ENCODE results near the gene EIF4ENIF1. TPM values are rescaled to one million over a fixed set of nuclear protein-coding genes. Genes with fewer than 3 reads are reported as not detected.

EIF4ENIF1 gene
- total RNA-seq, 4 donors from 2014 or later = 10.1 to 19.6 (median 15.1) TPM

GRCh38 chr22:31461699-31462098 lies 27.9 kb downstream of the EIF4ENIF1 start:
- TF ChIP-seq CTCF (IDR thresholded peaks at IDR 0.05 in 4 of 5, conservative IDR thresholded peaks at IDR 0.05 in 1 of 5) (no peak), POLR2A (IDR thresholded peaks at IDR 0.05) (no peak)
- H3K27ac ChIP-seq = no peak overlapping the region
- H3K27me3 ChIP-seq = no peaks in the 10 kb centered on the region
- no peaks in the 10 kb centered on the region for H3K4me1 ChIP-seq
- no peak overlapping the region for H3K4me3 ChIP-seq
- intact Hi-C loops (cut with DNase I; ENCODE audit: low total_unique reads) (no loop called here), in situ Hi-C loops (cut with MboI; ENCODE audit: low sequenced_read_pairs in 4 of 4) (no loop called here)
- ATAC-seq = no peak
- no peak for DNase-seq
- H3K9me3 ChIP-seq = no peaks in the 10 kb centered on the region
- H3K36me3 ChIP-seq = peaks cover 0 to 75% of the 10 kb centered on the region in 2 donors

- peaks cover 5 to 34% of the 10 kb centered on the region in 2 donors for H3K36me3 ChIP-seq
- H3K4me1 ChIP-seq = peaks cover 4 to 18% of the 10 kb centered on the region in 2 donors
- ATAC-seq (peak in 1 of 2 donors; percentile 51), DNase-seq (no peak)
- TF ChIP-seq CTCF (IDR thresholded peaks at IDR 0.05 in 4 of 5, conservative IDR thresholded peaks at IDR 0.05 in 1 of 5) (peak in 1 of 5 experiments; percentile 21), POLR2A (IDR thresholded peaks at IDR 0.05) (no peak)
- no peak overlapping the region for H3K4me3 ChIP-seq
- H3K27ac ChIP-seq = no peak overlapping the region
- intact Hi-C loops (cut with DNase I; ENCODE audit: low total_unique reads) = no loop called here
- H3K9me3 ChIP-seq = no peaks in the 10 kb centered on the region
- in situ Hi-C loops (cut with MboI; ENCODE audit: low sequenced_read_pairs in 4 of 4) = no loop called here
- no peaks in the 10 kb centered on the region for H3K27me3 ChIP-seq
These were observed 37.7 kb downstream of the EIF4ENIF1 start for GRCh38 chr22:31451709-31452571.

DNA sequence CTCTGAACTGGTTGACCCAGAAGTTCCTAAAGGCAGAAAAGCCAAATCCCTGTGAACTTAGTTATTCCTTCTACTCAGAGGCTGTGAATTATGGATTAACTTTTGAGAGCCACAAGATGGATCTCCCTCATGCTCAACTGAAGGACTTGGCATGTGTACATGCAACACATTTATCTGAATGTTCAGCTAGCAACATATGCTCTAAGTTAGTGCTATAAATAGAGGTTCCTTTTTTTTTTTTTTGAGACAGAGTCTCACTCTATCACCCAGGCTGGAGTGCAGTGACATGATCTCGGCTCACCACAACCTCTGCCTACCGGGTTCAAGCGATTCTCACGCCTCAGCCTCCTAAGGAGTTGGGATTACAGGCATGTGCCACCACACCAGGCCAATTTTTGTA lies 40.1 kb downstream of the EIF4ENIF1 start:
- H3K4me3 ChIP-seq = no peak overlapping the region
- intact Hi-C loops (cut with DNase I; ENCODE audit: low total_unique reads) = no loop called here
- no peaks in the 10 kb centered on the region for H3K27me3 ChIP-seq
- TF ChIP-seq POLR2A (IDR thresholded peaks at IDR 0.05) (no peak), CTCF (IDR thresholded peaks at IDR 0.05 in 4 of 5, conservative IDR thresholded peaks at IDR 0.05 in 1 of 5) (no peak)
- H3K4me1 ChIP-seq = peaks cover 4 to 18% of the 10 kb centered on the region in 2 donors
- no peak for DNase-seq
- ATAC-seq = no peak
- in situ Hi-C loops (cut with MboI; ENCODE audit: low sequenced_read_pairs in 4 of 4) = no loop called here
- H3K36me3 ChIP-seq = peaks cover 3 to 31% of the 10 kb centered on the region in 2 donors
- peak overlapping the region in 2 of 4 donors; percentile 38 to 50 for H3K27ac ChIP-seq
- no peaks in the 10 kb centered on the region for H3K9me3 ChIP-seq

DNA sequence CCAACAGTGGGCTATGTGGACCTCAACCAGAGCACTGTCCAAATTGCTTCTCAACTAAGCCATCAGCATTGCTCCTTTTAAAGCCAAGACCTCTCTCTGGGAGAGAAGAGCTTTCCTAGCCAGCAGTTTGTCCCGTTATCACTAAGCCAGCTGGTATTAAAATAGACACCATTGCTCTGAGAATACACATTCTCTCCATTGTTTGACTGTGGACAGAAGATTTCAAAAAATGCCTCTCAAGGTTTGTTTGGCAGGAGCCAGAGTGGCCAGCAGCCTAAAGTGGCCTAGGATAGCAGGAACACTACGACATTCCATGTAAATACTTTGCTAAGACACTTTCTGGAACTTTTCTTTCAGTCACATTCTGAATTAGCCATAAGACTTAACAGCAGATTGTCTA lies 41.3 kb downstream of the EIF4ENIF1 start:
- TF ChIP-seq CTCF (IDR thresholded peaks at IDR 0.05 in 4 of 5, conservative IDR thresholded peaks at IDR 0.05 in 1 of 5) = no peak
- TF ChIP-seq POLR2A (IDR thresholded peaks at IDR 0.05) = no peak
- intact Hi-C loops (cut with DNase I; ENCODE audit: low total_unique reads) = no loop called here

More for the DNA sequence above, 41.3 kb downstream of the EIF4ENIF1 start:
- no peak for ATAC-seq
- Histone ChIP-seq H3K9me3 (no peaks in the 10 kb centered on the region), H3K4me3 (no peak overlapping the region), H3K27ac (peak overlapping the region in 2 of 4 donors; percentile 48 to 50), H3K27me3 (no peaks in the 10 kb centered on the region), H3K4me1 (peaks cover 4 to 18% of the 10 kb centered on the region in 2 donors), H3K36me3 (peaks cover 0 to 30% of the 10 kb centered on the region in 2 donors)
- DNase-seq = no peak
- in situ Hi-C loops (cut with MboI; ENCODE audit: low sequenced_read_pairs in 4 of 4) = no loop called here

All from gastrocnemius medialis (tissue), 4 donors.